OCI-LY1 (cell line): ENCODE measurements around the gene MEGF6.

Experiments used
- H2AFZ ChIP-seq: fragments of 200-600 bp; sonication (generic), shearing (Covaris generic); 2 replicates; pipeline ENCODE4 v1.6.0; 2014; ENCODE audit warnings: antibody characterized with exemption, mild to moderate bottlenecking, low read length
- H3F3A ChIP-seq: fragments of 200-600 bp; sonication (generic), shearing (Covaris generic); 2 replicates; pipeline ENCODE4 v1.6.0; 2014; ENCODE audit warnings: mild to moderate bottlenecking, antibody characterized with exemption, low read length, moderate library complexity; ENCODE audit not compliant: insufficient read depth
- H3K27ac ChIP-seq: fragments of 200-600 bp; sonication (generic); 2 replicates; pipeline ENCODE4 v1.5.1; 2014; ENCODE audit warnings: low read length, mixed run types, mild to moderate bottlenecking, low read depth; ENCODE audit not compliant: poor library complexity, severe bottlenecking
- H3K27me3 ChIP-seq: fragments of 200-600 bp; sonication (generic); 2 replicates; pipeline ENCODE4 v1.6.0; 2014; ENCODE audit warnings: antibody characterized with exemption, mild to moderate bottlenecking, low read length, moderate library complexity; ENCODE audit not compliant: insufficient read depth
- H3K36me3 ChIP-seq: fragments of 200-600 bp; sonication (generic); 2 replicates; pipeline ENCODE4 v1.6.1; 2014; ENCODE audit warnings: mild to moderate bottlenecking, antibody characterized with exemption, low read length, moderate library complexity, mixed read lengths; ENCODE audit not compliant: insufficient read depth
- H3K4me1 ChIP-seq: fragments of 200-600 bp; sonication (generic); 2 replicates; pipeline ENCODE4 v1.5.1; 2014; ENCODE audit warnings: mild to moderate bottlenecking, low read length, moderate library complexity; ENCODE audit not compliant: insufficient read depth, severe bottlenecking
- H3K4me2 ChIP-seq: fragments of 200-600 bp; sonication (generic), shearing (Covaris generic); 2 replicates; pipeline ENCODE4 v1.6.1; 2014; ENCODE audit warnings: low read length
- H3K4me3 ChIP-seq: fragments of 200-600 bp; sonication (generic); 2 replicates; pipeline ENCODE4 v1.5.1; 2014; ENCODE audit warnings: low read length, low read depth, mild to moderate bottlenecking, mixed read lengths; ENCODE audit not compliant: poor library complexity, severe bottlenecking
- H3K79me2 ChIP-seq: fragments of 200-600 bp; shearing (Covaris generic); 2 replicates; pipeline ENCODE4 v1.6.1; 2016; ENCODE audit warnings: mixed run types, low read length, mixed read lengths; ENCODE audit not compliant: insufficient read depth
- H3K9ac ChIP-seq: fragments of 200-600 bp; sonication (generic), shearing (Covaris generic); 2 replicates; pipeline ENCODE4 v1.6.1; 2014; ENCODE audit warnings: mild to moderate bottlenecking, low read length, mixed read lengths
- H3K9me2 ChIP-seq: fragments of 200-600 bp; sonication (generic), shearing (Covaris generic); 2 replicates; pipeline ENCODE4 v1.6.1; 2014; ENCODE audit warnings: low read depth, mild to moderate bottlenecking, low read length, mixed read lengths
- H3K9me3 ChIP-seq: fragments of 200-600 bp; shearing (Covaris generic); 2 replicates; pipeline ENCODE4 v1.6.1; 2014; ENCODE audit warnings: low read length, mixed read lengths
- H4K20me1 ChIP-seq: fragments of 200-600 bp; sonication (generic), shearing (Covaris generic); 2 replicates; pipeline ENCODE4 v1.6.0; 2016; ENCODE audit warnings: mild to moderate bottlenecking, low read length; ENCODE audit not compliant: insufficient read depth
- CTCF ChIP-seq: fragments of 200-600 bp; sonication (generic), shearing (Covaris generic); IDR thresholded peaks from 2 replicates; pipeline ENCODE4 v1.5.1; 2017; ENCODE audit warnings: mild to moderate bottlenecking, antibody characterized with exemption, low read length, moderate library complexity, mixed read lengths
- EZH2 ChIP-seq: fragments of 200-600 bp; sonication (generic), shearing (Covaris generic); IDR thresholded peaks from 2 replicates; pipeline ENCODE4 v1.8.0; 2017; ENCODE audit warnings: borderline replicate concordance, mixed run types, mild to moderate bottlenecking, antibody characterized with exemption, low read length, moderate library complexity, mixed read lengths

MEGF6 gene

DNA sequence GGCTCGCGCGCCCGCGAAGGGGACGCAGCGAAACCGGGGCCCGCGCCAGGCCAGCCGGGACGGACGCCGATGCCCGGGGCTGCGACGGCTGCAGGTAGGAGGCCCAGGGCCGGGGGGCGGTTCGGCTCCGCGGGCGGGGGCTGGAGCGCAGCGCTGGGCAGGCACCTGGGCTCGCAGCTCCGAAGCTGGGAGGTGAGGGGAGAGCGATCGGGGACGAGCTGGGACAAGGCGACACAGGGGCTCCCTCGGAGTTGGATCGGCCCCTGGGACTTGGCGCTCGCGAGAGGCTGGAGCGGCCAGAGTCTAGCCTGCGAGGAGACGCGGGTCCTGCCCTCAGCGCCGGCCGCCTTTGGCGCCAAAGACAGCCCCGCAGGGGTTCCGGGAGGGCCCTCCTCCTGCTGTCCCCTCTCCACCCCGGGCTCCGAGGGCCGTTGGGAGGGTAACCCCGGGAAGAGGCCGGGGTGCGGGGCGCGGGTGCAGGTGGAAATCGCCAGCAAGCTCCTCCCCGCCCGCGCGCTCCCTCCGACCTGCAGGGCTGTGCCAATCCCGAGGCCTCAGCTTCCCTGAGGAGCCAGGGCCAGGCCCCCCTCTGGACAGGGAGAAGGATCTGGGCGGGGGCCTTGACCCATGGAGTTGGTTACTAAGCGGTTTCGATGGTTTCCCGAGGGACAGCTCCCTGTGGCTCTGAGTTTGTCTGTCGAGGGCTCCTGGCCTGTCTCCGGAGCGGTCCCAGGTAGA lies 41.4 kb upstream of the MEGF6 start:
- Histone ChIP-seq H2AFZ (no peak overlapping the region), H3K4me2 (peak overlapping the region; percentile 47), H3K4me1 (peaks cover 27% of the 10 kb centered on the region)

GRCh38 chr1:3651930-3652547 lies 40.7 kb upstream of the MEGF6 start, which contains the start of gene TP73:
Gene TP73, plus strand, starts transcription at chr1:3652516. Its CDS starts 29,850 bp downstream, at chr1:3682366.
- no peaks in the 10 kb centered on the region for H3K9me3 ChIP-seq
- no peaks in the 10 kb centered on the region for H3F3A ChIP-seq
- peaks cover 27% of the 10 kb centered on the region for H3K4me1 ChIP-seq
- H3K27me3 ChIP-seq: peaks cover 5% of the 10 kb centered on the region; the same call in 1 of the 2 replicates
- TF ChIP-seq CTCF (no peak), EZH2 (no peak)
- no peaks in the 10 kb centered on the region for H3K79me2 ChIP-seq
- H2AFZ ChIP-seq: no peak within 1 kb of the TSS
- no peaks in the 10 kb centered on the region for H4K20me1 ChIP-seq
- H3K4me3 ChIP-seq: peak within 1 kb of the TSS; percentile 36
- no peaks in the 10 kb centered on the region; the same call in 1 of the 2 replicates for H3K36me3 ChIP-seq
- H3K9ac ChIP-seq: no peak within 1 kb of the TSS
- peak within 1 kb of the TSS; percentile 47 for H3K4me2 ChIP-seq
- no peak within 1 kb of the TSS for H3K27ac ChIP-seq
- no peaks in the 10 kb centered on the region for H3K9me2 ChIP-seq

More for the DNA sequence above, 41.4 kb upstream of the MEGF6 start:
- TF ChIP-seq EZH2 (no peak), CTCF (no peak)
- Histone ChIP-seq H3K36me3 (no peaks in the 10 kb centered on the region), H3K9me3 (no peaks in the 10 kb centered on the region), H3K9me2 (no peaks in the 10 kb centered on the region), H3K4me3 (peak overlapping the region; percentile 36), H3K79me2 (no peaks in the 10 kb centered on the region), H4K20me1 (no peaks in the 10 kb centered on the region), H3K9ac (no peak overlapping the region), H3K27ac (no peak overlapping the region), H3K27me3 (peaks cover 5% of the 10 kb centered on the region; the same call in 1 of the 2 replicates), H3F3A (no peaks in the 10 kb centered on the region)

GRCh38 chr1:3651026-3651929 lies 40.0 kb upstream of the MEGF6 start:
- H2AFZ ChIP-seq: no peak overlapping the region
- no peaks in the 10 kb centered on the region for H4K20me1 ChIP-seq
- no peak overlapping the region for H3K9ac ChIP-seq
- peak overlapping the region; percentile 47; the same call in 1 of the 2 replicates for H3K4me2 ChIP-seq
- peaks cover 2% of the 10 kb centered on the region; the same call in 1 of the 2 replicates for H3K27me3 ChIP-seq
- H3K9me2 ChIP-seq: no peaks in the 10 kb centered on the region
- no peak overlapping the region for H3K4me3 ChIP-seq
- TF ChIP-seq EZH2: no peak
- TF ChIP-seq CTCF: no peak
- peaks cover 24% of the 10 kb centered on the region for H3K4me1 ChIP-seq
- no peaks in the 10 kb centered on the region for H3K9me3 ChIP-seq
- H3K27ac ChIP-seq: no peak overlapping the region
- peaks cover 6% of the 10 kb centered on the region; the same call in 1 of the 2 replicates for H3K36me3 ChIP-seq
- H3F3A ChIP-seq: no peaks in the 10 kb centered on the region
- no peaks in the 10 kb centered on the region for H3K79me2 ChIP-seq
